ENCODE data around the gene ZSCAN5A.
"Not testable (repeated sequence)": the region's sequence is repeated elsewhere in the genome, so short reads cannot be mapped to it uniquely, and the experiment has no call there.

ZSCAN5A gene, protein sequence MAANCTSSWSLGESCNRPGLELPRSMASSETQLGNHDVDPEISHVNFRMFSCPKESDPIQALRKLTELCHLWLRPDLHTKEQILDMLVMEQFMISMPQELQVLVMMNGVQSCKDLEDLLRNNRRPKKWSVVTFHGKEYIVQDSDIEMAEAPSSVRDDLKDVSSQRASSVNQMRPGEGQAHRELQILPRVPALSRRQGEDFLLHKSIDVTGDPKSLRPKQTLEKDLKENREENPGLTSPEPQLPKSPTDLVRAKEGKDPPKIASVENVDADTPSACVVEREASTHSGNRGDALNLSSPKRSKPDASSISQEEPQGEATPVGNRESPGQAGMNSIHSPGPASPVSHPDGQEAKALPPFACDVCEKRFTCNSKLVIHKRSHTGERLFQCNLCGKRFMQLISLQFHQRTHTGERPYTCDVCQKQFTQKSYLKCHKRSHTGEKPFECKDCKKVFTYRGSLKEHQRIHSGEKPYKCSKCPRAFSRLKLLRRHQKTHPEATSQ

DNA sequence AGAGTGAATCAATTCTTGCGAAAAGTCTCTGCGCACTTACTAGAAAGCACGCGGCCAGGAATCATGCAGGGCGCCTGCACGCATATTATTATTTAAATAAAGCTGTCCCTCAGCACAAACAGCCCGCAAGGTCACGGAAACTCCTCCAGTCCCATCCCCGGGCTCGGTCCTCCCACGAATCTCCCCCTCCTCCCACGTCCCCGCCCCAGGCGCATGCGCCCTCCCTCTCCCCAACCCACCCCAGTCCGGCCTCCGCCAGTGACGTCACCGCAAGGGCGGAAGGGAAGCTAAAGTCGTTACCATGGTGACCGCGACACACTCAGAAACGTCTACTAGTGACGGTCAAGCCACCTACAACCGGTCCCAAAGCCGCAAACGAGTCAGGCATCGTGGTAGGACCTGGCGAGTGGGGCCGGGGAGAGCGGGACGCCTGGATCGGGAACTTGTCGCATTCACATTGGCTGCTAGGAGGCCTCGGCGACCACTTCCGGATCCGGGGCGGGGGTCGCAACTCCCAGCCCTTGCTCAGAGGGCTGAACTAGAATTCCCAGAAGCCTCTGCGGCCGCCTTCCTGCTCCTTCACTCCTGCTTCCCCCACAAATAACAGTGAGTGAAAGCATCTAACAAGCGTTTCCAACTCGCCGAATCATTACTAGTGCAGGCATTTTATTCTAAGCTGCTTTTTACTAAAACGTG is at the start of gene ZSCAN5A:
TSS of gene ZSCAN5A (minus strand) at position 459 of the 696 bp plus-strand sequence. CDS start 89,793 bp downstream, outside the sequence.
- DNase-seq (ENCODE audit: low read depth in 2 of 2) = peak; percentile 84 to 87

- no peak for DNase-seq (ENCODE audit: low read depth in 2 of 2)
Measured at GRCh38 chr19:56360841-56361240, 46.2 kb upstream of the ZSCAN5A start.

- no peak for DNase-seq (ENCODE audit: low read depth in 2 of 2)
Measured at GRCh38 chr19:56356944-56357343, 42.3 kb upstream of the ZSCAN5A start.

- no peak for DNase-seq (ENCODE audit: low read depth in 2 of 2)
Measured at GRCh38 chr19:56355517-56355916, 40.9 kb upstream of the ZSCAN5A start.

GRCh38 chr19:56351208-56351607 is 36.6 kb upstream of the ZSCAN5A start:
- no peak for DNase-seq (ENCODE audit: low read depth in 2 of 2)

- peak in 1 of 2 experiments; percentile 7 for DNase-seq (ENCODE audit: low read depth in 2 of 2)
Measured at GRCh38 chr19:56350416-56351045, 35.9 kb upstream of the ZSCAN5A start.

DNA sequence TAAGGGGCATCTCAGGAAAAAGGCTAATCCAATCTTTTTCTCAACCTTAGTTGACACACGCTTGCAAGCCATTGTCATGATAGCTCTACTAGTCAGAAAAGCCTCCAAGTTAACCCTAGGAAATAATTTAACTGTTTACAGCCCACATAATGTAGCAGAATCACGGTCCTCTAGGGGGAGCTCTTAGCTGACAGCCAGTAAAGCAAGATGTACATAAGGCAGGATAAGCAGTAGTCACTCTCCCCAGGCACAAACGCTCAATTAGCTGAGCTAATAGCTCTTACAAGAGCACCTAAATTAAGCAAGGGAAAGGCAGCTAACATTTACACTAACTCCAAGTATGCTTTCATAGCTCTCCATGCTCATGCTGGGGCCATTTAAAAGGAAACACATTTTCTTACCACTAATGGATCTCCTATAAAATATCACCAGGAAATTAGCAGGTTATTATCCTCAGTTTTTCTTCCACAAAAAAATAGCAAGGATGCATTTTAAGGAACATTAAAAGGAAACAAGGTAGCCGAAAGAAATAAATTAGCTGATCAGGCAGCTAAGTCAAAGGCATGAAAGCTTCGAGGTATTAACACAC is 33.7 kb upstream of the ZSCAN5A start:
- no peak for DNase-seq (ENCODE audit: low read depth in 2 of 2)

DNA sequence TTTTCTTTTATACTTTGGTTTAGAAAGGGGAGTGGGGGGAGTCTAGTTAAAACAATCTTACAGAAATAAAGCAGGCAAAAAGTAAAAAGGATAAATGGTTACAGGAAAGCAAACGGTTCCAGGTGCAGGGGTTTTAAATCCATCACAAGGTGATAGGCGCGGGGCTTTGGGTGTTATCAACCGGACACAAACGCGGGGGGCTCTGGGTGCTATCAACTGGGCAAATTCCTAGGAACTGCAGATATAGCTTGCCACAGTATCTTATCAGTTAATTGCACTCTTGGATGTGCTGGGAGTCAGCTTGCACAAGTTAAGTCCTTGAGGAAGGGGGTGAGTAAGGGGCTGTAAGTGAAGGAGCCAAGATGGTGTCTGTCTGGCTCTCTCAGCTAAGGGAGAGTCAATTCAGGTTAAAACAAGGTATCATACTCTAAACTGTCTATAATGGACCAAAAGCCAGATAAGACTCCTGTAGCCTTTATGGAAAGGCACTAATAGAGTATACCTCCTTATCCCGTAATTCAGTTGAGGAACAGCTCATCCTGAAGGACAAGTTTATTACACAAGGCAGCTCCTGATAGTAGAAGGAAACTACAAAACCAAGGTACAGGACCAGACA is 32.6 kb upstream of the ZSCAN5A start:
- no peak for DNase-seq (ENCODE audit: low read depth in 2 of 2)

DNA sequence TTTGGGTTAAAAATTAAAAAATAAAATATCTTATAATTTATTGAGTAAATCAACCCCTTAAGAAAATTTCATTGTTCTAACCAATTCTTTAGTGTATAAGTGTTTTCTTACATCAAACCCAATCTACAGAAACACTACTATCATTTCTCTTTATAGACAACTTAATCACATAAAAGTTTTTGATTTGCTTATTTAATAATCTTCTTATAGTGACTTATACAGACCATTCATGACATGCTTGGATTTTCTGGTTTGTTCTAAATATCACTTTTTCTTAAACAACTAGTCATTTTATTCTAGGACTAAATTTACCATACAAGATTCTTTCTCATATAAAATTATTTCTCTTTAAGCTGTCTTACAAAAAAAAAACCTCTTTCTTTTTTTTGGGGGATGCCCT is 27.3 kb upstream of the ZSCAN5A start:
- no peak for DNase-seq (ENCODE audit: low read depth in 2 of 2)

- not testable (repeated sequence) for DNase-seq (ENCODE audit: low read depth in 2 of 2)
Measured at GRCh38 chr19:56339031-56339430, 24.4 kb upstream of the ZSCAN5A start.

- not testable (repeated sequence) for DNase-seq (ENCODE audit: low read depth in 2 of 2)
Measured at GRCh38 chr19:56337077-56337476, 22.4 kb upstream of the ZSCAN5A start.

GRCh38 chr19:56335371-56335770 is 20.7 kb upstream of the ZSCAN5A start:
- DNase-seq (ENCODE audit: low read depth in 2 of 2) = not testable (repeated sequence)

GRCh38 chr19:56333506-56333905 is 18.9 kb upstream of the ZSCAN5A start:
- peak in 1 of 2 experiments; percentile 4 for DNase-seq (ENCODE audit: low read depth in 2 of 2)

DNA sequence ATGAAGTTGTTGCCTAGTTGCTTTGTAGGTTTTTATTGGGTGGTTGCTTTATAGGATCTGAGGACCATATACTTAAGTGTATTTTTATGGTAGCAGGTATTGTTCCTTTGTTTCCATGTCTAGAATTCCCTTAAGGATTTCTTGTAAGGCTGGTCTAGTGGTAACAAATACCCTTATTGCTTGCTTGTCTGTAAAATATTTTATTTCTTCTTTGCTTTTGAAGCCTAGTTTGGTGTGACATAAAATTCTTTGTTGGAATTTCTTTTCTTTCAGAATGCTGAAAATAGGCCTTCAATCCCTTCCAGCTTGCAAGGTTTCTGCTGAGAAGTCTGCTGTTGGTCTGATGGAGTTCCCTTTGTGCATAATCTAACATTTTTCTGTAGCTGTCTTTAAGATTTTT is 18.1 kb upstream of the ZSCAN5A start:
- DNase-seq (ENCODE audit: low read depth in 2 of 2) = no peak

DNA sequence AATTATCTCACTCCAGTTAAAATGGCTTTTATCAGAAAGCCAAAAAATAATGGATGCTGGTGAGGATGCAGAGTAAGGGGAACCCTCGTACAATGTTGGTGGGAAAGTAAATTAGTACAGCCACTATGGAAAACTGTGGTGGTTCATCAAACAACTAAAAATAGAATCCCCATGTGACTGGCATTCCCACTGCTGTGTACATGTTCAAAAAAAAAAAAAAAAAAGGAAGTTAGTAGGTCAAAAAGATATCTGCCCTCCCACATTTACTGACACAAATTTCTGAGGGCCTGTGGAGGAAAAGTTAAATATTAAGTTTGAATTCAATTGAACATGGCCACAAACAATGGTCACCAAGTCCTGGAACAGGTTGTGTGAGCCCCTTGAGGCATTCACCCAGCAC is 9.8 kb upstream of the ZSCAN5A start:
- DNase-seq (ENCODE audit: low read depth in 2 of 2) = no peak

DNA sequence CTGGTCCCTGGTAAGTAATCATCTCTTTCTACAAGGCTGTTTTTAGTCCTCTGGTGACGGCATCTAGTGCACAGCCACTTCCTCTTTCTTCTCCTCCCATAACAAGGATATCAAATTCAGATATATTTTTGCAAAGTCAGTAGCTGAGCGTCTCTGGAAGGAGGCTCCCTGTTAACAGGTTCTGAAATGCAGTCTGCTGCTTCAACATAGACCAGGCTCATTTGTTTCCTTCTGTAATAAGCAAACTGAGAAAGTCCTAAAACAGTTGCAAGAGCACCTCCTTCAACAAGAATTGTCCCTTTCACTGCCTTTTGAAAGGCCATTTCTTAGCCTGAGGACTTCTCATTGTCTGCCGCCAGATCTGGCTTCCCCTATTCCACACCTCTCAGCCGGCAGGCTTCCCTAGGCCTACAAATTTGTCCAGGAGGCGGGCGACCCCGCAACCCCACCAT is 7.4 kb upstream of the ZSCAN5A start:
- DNase-seq (ENCODE audit: low read depth in 2 of 2) = no peak

DNA sequence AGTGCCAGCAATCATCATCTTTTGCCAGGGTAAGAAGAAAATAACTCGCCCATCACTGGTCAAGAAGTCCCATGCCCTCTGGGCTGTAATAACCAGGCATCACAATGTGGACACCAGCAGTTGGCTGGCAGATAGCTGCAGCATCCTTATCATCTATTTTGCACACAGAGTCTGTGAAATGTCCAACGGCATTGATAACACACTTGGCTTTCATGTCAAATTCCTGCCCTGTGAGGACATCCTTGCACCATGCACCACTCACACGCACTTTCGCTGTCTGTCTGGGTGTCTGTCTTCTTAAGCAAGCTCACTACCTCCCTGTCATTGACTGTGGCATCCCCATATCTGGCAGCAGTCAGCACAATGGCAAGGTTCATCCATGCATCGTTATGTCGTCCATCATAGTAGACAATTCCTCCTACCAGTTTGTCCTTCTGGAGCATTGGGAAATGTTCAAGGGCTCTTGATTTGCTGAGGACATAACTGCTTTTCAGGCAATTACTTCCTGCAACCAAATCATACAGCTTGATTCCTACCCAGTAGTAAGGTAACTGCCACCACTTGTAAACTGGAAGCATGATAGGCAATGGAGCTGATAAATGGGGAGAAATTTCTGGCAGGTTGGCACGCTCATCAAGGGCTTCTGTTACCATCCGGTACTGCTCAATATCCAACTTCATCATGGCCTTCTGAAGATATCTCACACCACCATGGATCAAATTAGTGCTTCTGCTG is 6.8 kb upstream of the ZSCAN5A start:
- DNase-seq (ENCODE audit: low read depth in 2 of 2) = no peak

DNA sequence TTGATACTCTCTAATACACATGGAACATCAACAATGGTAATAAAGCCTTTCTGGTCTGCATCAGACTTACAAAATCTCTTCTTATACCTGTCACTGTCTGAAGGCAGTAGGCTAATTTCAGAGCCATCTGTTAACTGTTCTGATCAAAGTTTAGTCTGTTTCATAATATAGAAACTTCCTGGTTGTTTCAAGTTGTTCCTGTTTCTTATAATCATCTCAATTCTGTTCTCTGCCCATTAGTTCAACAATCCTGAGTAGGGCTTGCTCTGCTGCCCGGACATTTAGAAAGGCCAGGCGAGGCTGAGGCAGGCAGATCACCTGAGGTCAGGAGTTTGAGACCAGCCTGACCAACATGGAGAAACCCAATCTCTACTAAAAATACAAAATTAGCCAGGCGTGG is 5.4 kb upstream of the ZSCAN5A start:
- DNase-seq (ENCODE audit: low read depth in 2 of 2) = no peak

GRCh38 chr19:56317749-56318148 is 3.1 kb upstream of the ZSCAN5A start:
- DNase-seq (ENCODE audit: low read depth in 2 of 2) = no peak

GRCh38 chr19:56316728-56317127 is 2.1 kb upstream of the ZSCAN5A start:
- no peak for DNase-seq (ENCODE audit: low read depth in 2 of 2)

All from fibroblast of skin of left biceps (primary cell).